Measurements from ENCODE around the gene DMD.

Gene DMD

GRCh38 chrX:33183361-33183760 is 28.0 kb downstream of the DMD start:
- H3K27me3 Mint-ChIP-seq, result no peaks in the 10 kb centered on the region
- no peak overlapping the region for H3K4me3 Mint-ChIP-seq
- H3K27ac Mint-ChIP-seq, result no peak overlapping the region
- no peaks in the 10 kb centered on the region for H3K9me3 Mint-ChIP-seq
- no peaks in the 10 kb centered on the region for H3K36me3 Mint-ChIP-seq
- no peaks in the 10 kb centered on the region for H3K4me1 Mint-ChIP-seq
- no peak for ATAC-seq

GRCh38 chrX:33178690-33179089 is 32.7 kb downstream of the DMD start:
- no peak overlapping the region for H3K27ac Mint-ChIP-seq
- H3K36me3 Mint-ChIP-seq, result no peaks in the 10 kb centered on the region
- H3K4me3 Mint-ChIP-seq, result no peak overlapping the region
- ATAC-seq, result no peak
- H3K4me1 Mint-ChIP-seq, result no peaks in the 10 kb centered on the region
- no peaks in the 10 kb centered on the region for H3K9me3 Mint-ChIP-seq
- H3K27me3 Mint-ChIP-seq, result no peaks in the 10 kb centered on the region

GRCh38 chrX:33178218-33178617 is 33.1 kb downstream of the DMD start:
- H3K36me3 Mint-ChIP-seq, result no peaks in the 10 kb centered on the region
- no peaks in the 10 kb centered on the region for H3K27me3 Mint-ChIP-seq
- no peak overlapping the region for H3K4me3 Mint-ChIP-seq
- no peaks in the 10 kb centered on the region for H3K9me3 Mint-ChIP-seq
- H3K4me1 Mint-ChIP-seq, result no peaks in the 10 kb centered on the region
- no peak for ATAC-seq
- no peak overlapping the region for H3K27ac Mint-ChIP-seq

GRCh38 chrX:33175201-33175600 is 36.1 kb downstream of the DMD start:
- Mint-ChIP-seq H3K4me1 (no peaks in the 10 kb centered on the region), H3K27ac (no peak overlapping the region), H3K27me3 (no peaks in the 10 kb centered on the region), H3K4me3 (no peak overlapping the region), H3K9me3 (no peaks in the 10 kb centered on the region), H3K36me3 (no peaks in the 10 kb centered on the region)
- ATAC-seq, result no peak

GRCh38 chrX:33171041-33171440 is 40.3 kb downstream of the DMD start:
- H3K27ac Mint-ChIP-seq, result no peak overlapping the region
- H3K36me3 Mint-ChIP-seq, result no peaks in the 10 kb centered on the region
- no peak for ATAC-seq
- no peaks in the 10 kb centered on the region for H3K4me1 Mint-ChIP-seq
- H3K9me3 Mint-ChIP-seq, result no peaks in the 10 kb centered on the region
- H3K27me3 Mint-ChIP-seq, result no peaks in the 10 kb centered on the region
- H3K4me3 Mint-ChIP-seq, result no peak overlapping the region

- Mint-ChIP-seq H3K27ac (no peak overlapping the region), H3K4me1 (no peaks in the 10 kb centered on the region), H3K4me3 (no peak overlapping the region), H3K36me3 (no peaks in the 10 kb centered on the region), H3K27me3 (no peaks in the 10 kb centered on the region), H3K9me3 (no peaks in the 10 kb centered on the region)
- ATAC-seq, result no peak
These were observed 49.5 kb downstream of the DMD start for GRCh38 chrX:33161829-33162228.

GRCh38 chrX:33160273-33160672 is 51.1 kb downstream of the DMD start:
- Mint-ChIP-seq H3K27me3 (no peaks in the 10 kb centered on the region), H3K27ac (no peak overlapping the region), H3K9me3 (no peaks in the 10 kb centered on the region), H3K36me3 (no peaks in the 10 kb centered on the region), H3K4me1 (no peaks in the 10 kb centered on the region), H3K4me3 (no peak overlapping the region)
- no peak for ATAC-seq

- Mint-ChIP-seq H3K27ac (no peak overlapping the region), H3K27me3 (no peaks in the 10 kb centered on the region), H3K4me3 (no peak overlapping the region), H3K36me3 (no peaks in the 10 kb centered on the region), H3K4me1 (no peaks in the 10 kb centered on the region), H3K9me3 (no peaks in the 10 kb centered on the region)
- ATAC-seq, result no peak
These were observed 55.1 kb downstream of the DMD start for GRCh38 chrX:33156152-33156726.

GRCh38 chrX:33149580-33149979 is 61.8 kb downstream of the DMD start:
- Mint-ChIP-seq H3K9me3 (no peaks in the 10 kb centered on the region), H3K4me1 (no peaks in the 10 kb centered on the region), H3K4me3 (no peak overlapping the region), H3K27me3 (no peaks in the 10 kb centered on the region), H3K36me3 (no peaks in the 10 kb centered on the region), H3K27ac (no peak overlapping the region)
- ATAC-seq, result no peak

- no peaks in the 10 kb centered on the region for H3K9me3 Mint-ChIP-seq
These were observed 62.3 kb downstream of the DMD start for GRCh38 chrX:33149085-33149484.

GRCh38 chrX:33142331-33142730 is 69.0 kb downstream of the DMD start:
- no peaks in the 10 kb centered on the region for H3K4me1 Mint-ChIP-seq
- H3K4me3 Mint-ChIP-seq, result no peak overlapping the region
- no peaks in the 10 kb centered on the region for H3K36me3 Mint-ChIP-seq
- H3K27me3 Mint-ChIP-seq, result no peaks in the 10 kb centered on the region
- H3K27ac Mint-ChIP-seq, result no peak overlapping the region
- no peak for ATAC-seq
- peaks cover 3% of the 10 kb centered on the region for H3K9me3 Mint-ChIP-seq

More at GRCh38 chrX:33149085-33149484, 62.3 kb downstream of the DMD start:
- H3K27me3 Mint-ChIP-seq, result no peaks in the 10 kb centered on the region
- ATAC-seq, result no peak
- H3K4me1 Mint-ChIP-seq, result no peaks in the 10 kb centered on the region
- H3K36me3 Mint-ChIP-seq, result no peaks in the 10 kb centered on the region
- no peak overlapping the region for H3K27ac Mint-ChIP-seq
- no peak overlapping the region for H3K4me3 Mint-ChIP-seq

- Mint-ChIP-seq H3K4me3 (no peak overlapping the region), H3K36me3 (no peaks in the 10 kb centered on the region), H3K4me1 (no peaks in the 10 kb centered on the region), H3K27me3 (no peaks in the 10 kb centered on the region), H3K27ac (no peak overlapping the region), H3K9me3 (peaks cover 3% of the 10 kb centered on the region)
- no peak for ATAC-seq
These were observed 72.6 kb downstream of the DMD start for GRCh38 chrX:33138677-33139249.

GRCh38 chrX:33134164-33134563 is 77.2 kb downstream of the DMD start:
- Mint-ChIP-seq H3K4me1 (no peaks in the 10 kb centered on the region), H3K27ac (no peak overlapping the region), H3K36me3 (no peaks in the 10 kb centered on the region), H3K27me3 (no peaks in the 10 kb centered on the region), H3K9me3 (peaks cover 3% of the 10 kb centered on the region), H3K4me3 (no peak overlapping the region)
- no peak for ATAC-seq

- ATAC-seq, result no peak
- no peaks in the 10 kb centered on the region for H3K36me3 Mint-ChIP-seq
- no peaks in the 10 kb centered on the region for H3K4me1 Mint-ChIP-seq
- no peaks in the 10 kb centered on the region for H3K27me3 Mint-ChIP-seq
- no peak overlapping the region for H3K4me3 Mint-ChIP-seq
- no peaks in the 10 kb centered on the region for H3K9me3 Mint-ChIP-seq
- H3K27ac Mint-ChIP-seq, result no peak overlapping the region
These were observed 78.0 kb downstream of the DMD start for GRCh38 chrX:33133320-33133719.

- no peak overlapping the region for H3K4me3 Mint-ChIP-seq
- H3K9me3 Mint-ChIP-seq, result no peaks in the 10 kb centered on the region
- H3K4me1 Mint-ChIP-seq, result no peaks in the 10 kb centered on the region
- H3K27ac Mint-ChIP-seq, result no peak overlapping the region
- ATAC-seq, result no peak
- no peaks in the 10 kb centered on the region for H3K27me3 Mint-ChIP-seq
- no peaks in the 10 kb centered on the region for H3K36me3 Mint-ChIP-seq
These were observed 78.8 kb downstream of the DMD start for GRCh38 chrX:33132569-33132968.

GRCh38 chrX:33129607-33130006 is 81.7 kb downstream of the DMD start:
- H3K4me3 Mint-ChIP-seq, result no peak overlapping the region
- H3K36me3 Mint-ChIP-seq, result no peaks in the 10 kb centered on the region
- H3K27ac Mint-ChIP-seq, result no peak overlapping the region
- H3K4me1 Mint-ChIP-seq, result no peaks in the 10 kb centered on the region
- no peaks in the 10 kb centered on the region for H3K27me3 Mint-ChIP-seq
- ATAC-seq, result no peak
- no peaks in the 10 kb centered on the region for H3K9me3 Mint-ChIP-seq
